Brain microvascular endothelial cell (primary cell): ENCODE data around the gene TIRAP.
"Not testable (repeated sequence)": the region's sequence is repeated elsewhere in the genome, so short reads cannot be mapped to it uniquely, and the experiment has no call there.

Experiments used
- DNase-seq: peaks from one replicate; pipeline ENCODE4 v3.0.0-alpha.2; 2020
- H3K27ac ChIP-seq: fragments of 250-450 bp; sonication (Bioruptor Pico); 2 replicates; pipeline ENCODE4 v1.5.1; 2020; ENCODE audit warnings: mild to moderate bottlenecking, moderate library complexity
- H3K27me3 ChIP-seq: fragments of 250-450 bp; sonication (Bioruptor Pico); replicated peaks from 2 replicates; pipeline ENCODE4 v1.5.1; 2020; ENCODE audit warnings: mild to moderate bottlenecking
- H3K36me3 ChIP-seq: fragments of 250-450 bp; sonication (Bioruptor Pico); replicated peaks from 2 replicates; pipeline ENCODE4 v1.5.1; 2020; ENCODE audit warnings: mild to moderate bottlenecking
- H3K4me3 ChIP-seq: 2 replicates; pipeline ENCODE4 v1.5.1; 2011; ENCODE audit warnings: low read depth, mild to moderate bottlenecking, control low read depth, low read length, moderate library complexity
- CTCF ChIP-seq: IDR thresholded peaks from 2 replicates; pipeline ENCODE4 v1.5.1; 2011; ENCODE audit warnings: low read depth, mild to moderate bottlenecking, moderate library complexity, low read length, control low read depth, inconsistent platforms; ENCODE audit errors: missing control alignments
- in situ Hi-C: cut with HindIII; loops from 2 replicates; pipeline ENCODE4 v1.10.0; 2017; ENCODE audit warnings: low sequenced_read_pairs, low pct_ligation_motif_present

The TIRAP gene

DNA sequence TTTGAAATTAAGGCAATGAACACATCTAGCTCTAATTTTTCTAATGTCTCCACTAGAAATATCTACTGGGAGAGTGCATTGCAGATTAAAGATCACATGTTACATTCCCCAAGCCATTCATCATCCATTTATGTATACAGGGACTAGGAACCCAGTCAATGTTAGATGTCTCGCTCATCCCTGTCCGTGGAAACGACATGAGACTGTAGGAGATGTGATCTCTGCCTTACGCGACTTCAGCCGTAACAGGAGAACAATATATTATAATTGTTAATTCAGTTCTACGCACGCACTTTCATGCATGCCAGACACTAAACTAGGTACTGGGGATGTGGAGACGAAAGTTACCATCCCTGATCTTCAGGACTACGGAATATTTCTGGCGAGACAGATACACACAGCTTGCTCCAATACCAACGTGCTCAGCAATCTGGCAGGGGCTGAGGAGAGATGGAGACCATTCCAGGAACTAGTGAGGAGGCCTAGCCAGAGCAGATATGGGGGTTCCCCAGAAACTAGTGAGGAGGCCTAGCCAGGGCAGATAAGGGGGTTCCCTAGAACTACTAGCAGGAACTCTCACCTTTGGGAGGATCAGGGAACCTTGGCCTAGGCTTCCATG lies 21.7 kb downstream of the TIRAP start:
- TF ChIP-seq CTCF, result no peak
- Histone ChIP-seq H3K27me3 (no peaks in the 10 kb centered on the region), H3K27ac (no peak overlapping the region), H3K36me3 (no peaks in the 10 kb centered on the region), H3K4me3 (peak overlapping the region; percentile 84)
- in situ Hi-C loops, result no loop called here
- no peak for DNase-seq

DNA sequence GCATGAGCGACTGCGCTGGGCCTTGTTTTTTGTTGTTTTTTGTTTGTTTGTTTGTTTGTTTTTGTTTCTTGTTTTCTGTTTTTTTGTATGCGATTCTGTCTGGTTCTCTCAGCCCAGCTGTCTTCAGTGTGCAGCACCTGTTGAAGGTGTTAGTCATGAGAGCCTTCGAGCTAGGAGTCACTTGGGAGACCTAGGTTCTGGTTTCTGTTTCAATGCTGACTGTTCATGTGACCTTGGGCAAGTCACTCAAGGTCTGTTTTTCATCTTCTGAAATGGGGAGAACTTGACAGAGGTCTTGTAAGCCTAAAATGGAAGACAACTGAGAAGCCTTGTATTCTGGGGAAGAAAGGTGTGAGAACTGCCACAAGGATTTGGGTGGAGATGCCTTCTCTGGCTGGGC lies 22.8 kb downstream of the TIRAP start:
- in situ Hi-C loops, result no loop called here
- Histone ChIP-seq H3K27me3 (no peaks in the 10 kb centered on the region), H3K27ac (no peak overlapping the region), H3K36me3 (no peaks in the 10 kb centered on the region), H3K4me3 (no peak overlapping the region)
- TF ChIP-seq CTCF, result no peak
- no peak for DNase-seq

- in situ Hi-C loops, result no loop called here
- no peak overlapping the region for H3K27ac ChIP-seq
- TF ChIP-seq CTCF, result peak; percentile 69
- H3K27me3 ChIP-seq, result no peaks in the 10 kb centered on the region
- H3K36me3 ChIP-seq, result no peaks in the 10 kb centered on the region
- peak; percentile 40 for DNase-seq
- H3K4me3 ChIP-seq, result no peak overlapping the region
Measured at GRCh38 chr11:126307706-126308105, 24.8 kb downstream of the TIRAP start.

- in situ Hi-C loops, result no loop called here
- H3K27ac ChIP-seq, result no peak overlapping the region
Measured at GRCh38 chr11:126308271-126308671, 25.4 kb downstream of the TIRAP start.

GRCh38 chr11:126308771-126309170 lies 25.9 kb downstream of the TIRAP start:
- H3K36me3 ChIP-seq, H3K27me3 ChIP-seq, H3K4me3 ChIP-seq, H3K27ac ChIP-seq, DNase-seq, in situ Hi-C loops: not testable (repeated sequence)

More at GRCh38 chr11:126308271-126308671, 25.4 kb downstream of the TIRAP start:
- TF ChIP-seq CTCF, result no peak
- Histone ChIP-seq H3K4me3 (no peak overlapping the region), H3K27me3 (no peaks in the 10 kb centered on the region), H3K36me3 (no peaks in the 10 kb centered on the region)
- no peak for DNase-seq

DNA sequence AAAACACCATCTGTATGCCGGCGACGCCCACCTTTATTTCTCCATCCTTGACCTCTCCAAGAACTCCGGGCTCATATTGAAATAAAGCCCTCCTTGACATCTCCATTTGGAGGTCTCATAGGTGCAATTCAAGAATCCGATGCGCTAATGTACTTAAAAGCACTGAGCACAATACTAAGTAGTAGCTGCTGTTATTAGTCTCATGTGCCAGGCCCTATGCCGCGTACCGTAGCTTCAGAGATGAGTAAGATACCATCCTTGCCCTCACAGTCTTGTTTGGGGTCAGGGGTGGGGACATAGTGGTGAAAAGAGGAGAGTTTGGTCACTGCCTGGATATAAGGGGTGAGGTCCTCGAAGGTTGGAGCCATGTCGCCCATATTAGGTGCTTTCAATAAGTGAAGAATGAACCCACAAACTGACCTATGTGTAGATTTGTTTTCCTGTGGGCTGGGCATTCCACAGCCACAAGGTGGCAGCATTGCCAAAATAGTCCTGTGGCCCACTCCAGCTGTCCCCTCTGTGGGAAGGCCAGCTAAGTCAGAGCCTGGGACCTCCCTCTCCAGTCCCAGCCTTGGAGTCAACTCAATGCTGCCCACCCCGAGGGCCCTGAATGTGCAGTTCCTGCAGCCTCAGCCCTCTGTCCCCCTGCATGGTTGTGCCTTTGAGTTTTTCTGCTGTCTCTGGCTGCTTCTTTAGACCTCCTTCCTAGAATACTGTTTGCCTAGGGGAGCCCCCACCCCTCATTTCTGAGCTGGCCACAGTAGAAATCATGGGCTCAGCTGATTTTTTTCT lies 27.5 kb downstream of the TIRAP start:
- no peaks in the 10 kb centered on the region for H3K27me3 ChIP-seq
- H3K27ac ChIP-seq, result no peak overlapping the region
- TF ChIP-seq CTCF, result peak; percentile 91
- in situ Hi-C loops, result no loop called here
- H3K4me3 ChIP-seq, result no peak overlapping the region
- DNase-seq, result peak; percentile 66
- H3K36me3 ChIP-seq, result no peaks in the 10 kb centered on the region
